Thyroid gland (tissue), 4 donors: ENCODE measurements around the gene GPR18.

ENCODE experiments used
- CTCF ChIP-seq, 6 experiments: fragments of 200-600 bp in 3 of 6; fragments of 450-650 bp in 3 of 6; sonication (generic) in 3 of 6; IDR thresholded peaks; one replicate each; pipeline ENCODE4 v1.5.1; 2016 to 2019; ENCODE audit warnings: antibody characterized with exemption in 6 of 6, mild to moderate bottlenecking in 2 of 6, inconsistent platforms in 1 of 6, moderate library complexity in 1 of 6
- POLR2A ChIP-seq, 2 donors: fragments of 450-650 bp; IDR thresholded peaks; one replicate each; pipeline ENCODE4 v1.6.1; 2017; ENCODE audit warnings: antibody characterized with exemption in 2 of 2, mild to moderate bottlenecking in 2 of 2, moderate library complexity in 1 of 2

GRCh38 chr13:99254830-99255229 is 3.3 kb downstream of the GPR18 start:
- no peak for TF ChIP-seq CTCF (IDR thresholded peaks at IDR 0.05)
- TF ChIP-seq POLR2A (IDR thresholded peaks at IDR 0.05) = no peak
